SK-N-SH treated with all-trans-retinoic acid at 6 μM for 48 hours (cell line): ENCODE measurements around the gene FBXW4.

Experiments used
- ATAC-seq: fragments of 200-7000 bp; cut with Tn5 transposase; 3 replicates; pipeline ENCODE4 v1.9.1; 2020; ENCODE audit warnings: mild to moderate bottlenecking, moderate library complexity
- ARNTL ChIP-seq: fragments of 450-650 bp; formaldehyde crosslinking; IDR thresholded peaks from 2 replicates; pipeline ENCODE4 v1.5.0; 2020; ENCODE audit warnings: low read depth, mild to moderate bottlenecking, moderate library complexity, borderline replicate concordance
- BACH2 ChIP-seq: fragments of 250-450 bp; sonication (Bioruptor Pico); IDR thresholded peaks from 2 replicates; pipeline ENCODE4 v1.9.0; 2021; ENCODE audit warnings: mild to moderate bottlenecking, borderline replicate concordance
- CSDC2 ChIP-seq: fragments of 250-450 bp; sonication (Bioruptor Pico); IDR thresholded peaks from 2 replicates; pipeline ENCODE4 v1.5.0; 2020; ENCODE audit warnings: mild to moderate bottlenecking, moderate library complexity
- ESRRG ChIP-seq: fragments of 250-450 bp; sonication (Bioruptor Pico); IDR thresholded peaks from 2 replicates; pipeline ENCODE4 v1.6.1; 2021; ENCODE audit warnings: mild to moderate bottlenecking
- GLIS3 ChIP-seq: fragments of 250-450 bp; sonication (Bioruptor Pico); IDR thresholded peaks from 2 replicates; pipeline ENCODE4 v1.5.0; 2020; ENCODE audit warnings: mild to moderate bottlenecking, moderate library complexity
- ISL1 ChIP-seq: fragments of 250-450 bp; sonication (Bioruptor Pico); IDR thresholded peaks from 2 replicates; pipeline ENCODE4 v2.1.2; 2022; ENCODE audit warnings: mild to moderate bottlenecking, moderate library complexity
- POU6F1 ChIP-seq: fragments of 250-450 bp; sonication (Bioruptor Pico); IDR thresholded peaks from 2 replicates; pipeline ENCODE4 v1.8.0; 2021; ENCODE audit warnings: low read depth, mild to moderate bottlenecking, moderate library complexity, borderline replicate concordance
- PPARA ChIP-seq: fragments of 250-450 bp; sonication (Bioruptor Pico); IDR thresholded peaks from 2 replicates; pipeline ENCODE4 v1.5.0; 2020; ENCODE audit warnings: mild to moderate bottlenecking, borderline replicate concordance
- RARB ChIP-seq: fragments of 250-450 bp; sonication (Bioruptor Pico); IDR thresholded peaks from 2 replicates; pipeline ENCODE4 v1.8.0; 2021; ENCODE audit warnings: mild to moderate bottlenecking, moderate library complexity
- SNAI2 ChIP-seq: fragments of 250-450 bp; sonication (Bioruptor Pico); IDR thresholded peaks from 2 replicates; pipeline ENCODE4 v1.5.0; 2020; ENCODE audit warnings: mild to moderate bottlenecking, moderate library complexity
- TCF4 ChIP-seq: fragments of 250-450 bp; sonication (Bioruptor Pico); IDR thresholded peaks from 2 replicates; pipeline ENCODE4 v1.8.0; 2021; ENCODE audit warnings: mild to moderate bottlenecking, moderate library complexity, borderline replicate concordance
- TOX ChIP-seq: fragments of 250-450 bp; sonication (Bioruptor Pico); IDR thresholded peaks from 2 replicates; pipeline ENCODE4 v1.8.0; 2021; ENCODE audit warnings: mild to moderate bottlenecking, moderate library complexity, borderline replicate concordance
- ZC3H10 ChIP-seq: fragments of 250-450 bp; sonication (Bioruptor Pico); IDR thresholded peaks from 2 replicates; pipeline ENCODE4 v1.5.1; 2021; ENCODE audit warnings: mild to moderate bottlenecking, moderate library complexity
- ZFP3 ChIP-seq: fragments of 250-450 bp; sonication (Bioruptor Pico); IDR thresholded peaks from 2 replicates; pipeline ENCODE4 v1.5.0; 2020; ENCODE audit warnings: mild to moderate bottlenecking, moderate library complexity
- ZFP30 ChIP-seq: fragments of 450-650 bp; formaldehyde crosslinking; IDR thresholded peaks from 2 replicates; pipeline ENCODE4 v1.5.0; 2022; ENCODE audit warnings: mild to moderate bottlenecking, moderate library complexity
- ZNF565 ChIP-seq: fragments of 450-650 bp; formaldehyde crosslinking; conservative IDR thresholded peaks from 2 replicates; pipeline ENCODE4 v1.5.0; 2020; ENCODE audit warnings: low read depth, mild to moderate bottlenecking, moderate library complexity
- ZNF70 ChIP-seq: fragments of 450-650 bp; formaldehyde crosslinking; IDR thresholded peaks from 2 replicates; pipeline ENCODE4 v1.5.0; 2020; ENCODE audit warnings: mild to moderate bottlenecking, moderate library complexity
- ZNF8 ChIP-seq: fragments of 450-650 bp; formaldehyde crosslinking; IDR thresholded peaks from 2 replicates; pipeline ENCODE4 v1.5.0; 2020; ENCODE audit warnings: mild to moderate bottlenecking, moderate library complexity
- TF ChIP-seq, protein P1 (sequence below): fragments of 250-450 bp; sonication (Bioruptor Pico); IDR thresholded peaks from 2 replicates; pipeline ENCODE4 v1.5.1; 2021; ENCODE audit warnings: mild to moderate bottlenecking, moderate library complexity
- TF ChIP-seq, protein P2 (sequence below): fragments of 250-450 bp; sonication (Bioruptor Pico); IDR thresholded peaks from 2 replicates; pipeline ENCODE4 v1.8.0; 2020; ENCODE audit warnings: mild to moderate bottlenecking, moderate library complexity, borderline replicate concordance
- TF ChIP-seq, protein P3 (sequence below): fragments of 250-450 bp; sonication (Bioruptor Pico); IDR thresholded peaks from 2 replicates; pipeline ENCODE4 v1.5.1; 2020; ENCODE audit warnings: low read depth, mild to moderate bottlenecking, moderate library complexity

FBXW4 gene

GRCh38 chr10:101587725-101588653 is 107.0 kb downstream of the FBXW4 start, which contains the start of the genes DPCD and POLL:
TSS of gene DPCD (plus strand) at chr10:101588321. CDS start at chr10:101588337, 16 bp downstream.
TSS of gene POLL (minus strand) at chr10:101588257. CDS start at chr10:101587360, 897 bp downstream.
- TF ChIP-seq, protein P1, sequence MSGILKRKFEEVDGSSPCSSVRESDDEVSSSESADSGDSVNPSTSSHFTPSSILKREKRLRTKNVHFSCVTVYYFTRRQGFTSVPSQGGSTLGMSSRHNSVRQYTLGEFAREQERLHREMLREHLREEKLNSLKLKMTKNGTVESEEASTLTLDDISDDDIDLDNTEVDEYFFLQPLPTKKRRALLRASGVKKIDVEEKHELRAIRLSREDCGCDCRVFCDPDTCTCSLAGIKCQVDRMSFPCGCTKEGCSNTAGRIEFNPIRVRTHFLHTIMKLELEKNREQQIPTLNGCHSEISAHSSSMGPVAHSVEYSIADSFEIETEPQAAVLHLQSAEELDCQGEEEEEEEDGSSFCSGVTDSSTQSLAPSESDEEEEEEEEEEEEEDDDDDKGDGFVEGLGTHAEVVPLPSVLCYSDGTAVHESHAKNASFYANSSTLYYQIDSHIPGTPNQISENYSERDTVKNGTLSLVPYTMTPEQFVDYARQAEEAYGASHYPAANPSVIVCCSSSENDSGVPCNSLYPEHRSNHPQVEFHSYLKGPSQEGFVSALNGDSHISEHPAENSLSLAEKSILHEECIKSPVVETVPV = no peak
- TF ChIP-seq PPARA (CRISPR knock-in tag) = no peak
- TF ChIP-seq TCF4 = no peak
- TF ChIP-seq RARB (CRISPR knock-in tag) = no peak
- TF ChIP-seq CSDC2 (CRISPR knock-in tag) = no peak
- no peak for TF ChIP-seq ISL1
- TF ChIP-seq ZNF565 = no peak
- no peak for TF ChIP-seq ZFP30 (CRISPR knock-in tag)
- TF ChIP-seq SNAI2 (CRISPR knock-in tag) = no peak
- TF ChIP-seq TOX = no peak
- TF ChIP-seq ZNF8 (CRISPR knock-in tag) = no peak
- TF ChIP-seq, protein P2, sequence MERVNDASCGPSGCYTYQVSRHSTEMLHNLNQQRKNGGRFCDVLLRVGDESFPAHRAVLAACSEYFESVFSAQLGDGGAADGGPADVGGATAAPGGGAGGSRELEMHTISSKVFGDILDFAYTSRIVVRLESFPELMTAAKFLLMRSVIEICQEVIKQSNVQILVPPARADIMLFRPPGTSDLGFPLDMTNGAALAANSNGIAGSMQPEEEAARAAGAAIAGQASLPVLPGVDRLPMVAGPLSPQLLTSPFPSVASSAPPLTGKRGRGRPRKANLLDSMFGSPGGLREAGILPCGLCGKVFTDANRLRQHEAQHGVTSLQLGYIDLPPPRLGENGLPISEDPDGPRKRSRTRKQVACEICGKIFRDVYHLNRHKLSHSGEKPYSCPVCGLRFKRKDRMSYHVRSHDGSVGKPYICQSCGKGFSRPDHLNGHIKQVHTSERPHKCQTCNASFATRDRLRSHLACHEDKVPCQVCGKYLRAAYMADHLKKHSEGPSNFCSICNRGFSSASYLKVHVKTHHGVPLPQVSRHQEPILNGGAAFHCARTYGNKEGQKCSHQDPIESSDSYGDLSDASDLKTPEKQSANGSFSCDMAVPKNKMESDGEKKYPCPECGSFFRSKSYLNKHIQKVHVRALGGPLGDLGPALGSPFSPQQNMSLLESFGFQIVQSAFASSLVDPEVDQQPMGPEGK (CRISPR knock-in tag) = no peak
- no peak for TF ChIP-seq ESRRG (CRISPR knock-in tag)
- TF ChIP-seq GLIS3 (CRISPR knock-in tag) = no peak
- no peak for TF ChIP-seq ZNF70 (CRISPR knock-in tag)
- no peak for TF ChIP-seq ARNTL (CRISPR knock-in tag)
- no peak for TF ChIP-seq POU6F1 (CRISPR knock-in tag)
- TF ChIP-seq, protein P3, sequence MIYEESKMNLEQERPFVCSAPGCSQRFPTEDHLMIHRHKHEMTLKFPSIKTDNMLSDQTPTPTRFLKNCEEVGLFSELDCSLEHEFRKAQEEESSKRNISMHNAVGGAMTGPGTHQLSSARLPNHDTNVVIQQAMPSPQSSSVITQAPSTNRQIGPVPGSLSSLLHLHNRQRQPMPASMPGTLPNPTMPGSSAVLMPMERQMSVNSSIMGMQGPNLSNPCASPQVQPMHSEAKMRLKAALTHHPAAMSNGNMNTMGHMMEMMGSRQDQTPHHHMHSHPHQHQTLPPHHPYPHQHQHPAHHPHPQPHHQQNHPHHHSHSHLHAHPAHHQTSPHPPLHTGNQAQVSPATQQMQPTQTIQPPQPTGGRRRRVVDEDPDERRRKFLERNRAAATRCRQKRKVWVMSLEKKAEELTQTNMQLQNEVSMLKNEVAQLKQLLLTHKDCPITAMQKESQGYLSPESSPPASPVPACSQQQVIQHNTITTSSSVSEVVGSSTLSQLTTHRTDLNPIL (CRISPR knock-in tag) = no peak
- TF ChIP-seq ZFP3 (CRISPR knock-in tag) = no peak
- peak; percentile 98 for ATAC-seq

DNA sequence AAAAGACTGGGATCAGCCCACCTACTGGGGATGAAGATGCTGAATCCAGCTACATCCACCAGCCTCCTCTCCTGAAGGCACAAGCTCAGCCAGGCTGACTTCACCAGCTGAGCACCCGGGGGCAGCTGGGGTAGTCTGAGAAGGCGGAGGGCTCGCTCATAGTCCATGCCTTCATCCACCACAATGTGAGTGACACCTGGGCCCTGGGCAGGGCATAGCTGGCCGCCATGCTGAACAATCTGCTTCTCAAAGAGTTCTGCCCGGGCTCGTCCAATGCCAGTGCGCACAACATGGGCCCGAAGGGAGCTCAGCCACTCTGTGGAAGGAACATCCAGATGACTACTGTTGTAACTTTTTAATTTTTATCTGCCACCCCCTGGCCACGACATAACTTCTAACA is 109.1 kb downstream of the FBXW4 start:
- ATAC-seq = no peak
- TF ChIP-seq PPARA (CRISPR knock-in tag) (no peak), ZFP30 (CRISPR knock-in tag) (no peak), BACH2 (no peak), TOX (no peak), ZC3H10 (CRISPR knock-in tag) (no peak), TCF4 (no peak), CSDC2 (CRISPR knock-in tag) (no peak), ISL1 (no peak), POU6F1 (CRISPR knock-in tag) (no peak), ARNTL (CRISPR knock-in tag) (no peak), ZNF8 (CRISPR knock-in tag) (no peak)
